ENCODE data around the gene RBAK. TPM values are rescaled to one million over a fixed set of nuclear protein-coding genes. Genes with fewer than 3 reads are reported as not detected.
"Not testable (repeated sequence)": the region's sequence is repeated elsewhere in the genome, so short reads cannot be mapped to it uniquely, and the experiment has no call there.

Gene RBAK
- total RNA-seq, 1 donor from 2014 or later: 16.4 TPM

DNA sequence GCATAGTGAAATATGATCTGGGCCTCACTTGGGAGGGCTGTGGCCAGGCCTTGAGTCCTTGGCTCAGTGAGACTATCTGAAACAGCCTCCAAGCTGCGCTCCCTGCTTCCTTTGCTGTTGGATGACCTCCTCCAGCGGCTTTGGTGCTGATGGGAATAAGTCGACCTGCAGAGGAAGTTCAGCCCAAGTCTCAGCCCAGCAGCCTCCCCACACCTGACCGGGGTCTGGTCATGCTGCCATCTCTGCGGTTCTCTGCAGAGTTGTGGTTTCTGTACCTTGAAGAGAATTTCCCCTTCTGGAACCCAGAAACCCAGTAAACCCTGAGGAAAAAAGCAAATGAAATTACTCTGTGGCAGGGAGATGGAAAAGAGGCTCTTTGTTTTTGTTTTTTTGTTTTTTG is 4.6 kb upstream of the RBAK start:
- Mint-ChIP-seq H3K4me3 (ENCODE audit: unreplicated experiment) (no peak overlapping the region), H3K27me3 (ENCODE audit: unreplicated experiment) (peaks cover 10% of the 10 kb centered on the region), H3K36me3 (ENCODE audit: low read depth, unreplicated experiment) (peaks cover 11% of the 10 kb centered on the region), H3K4me1 (ENCODE audit: unreplicated experiment) (peaks cover 4% of the 10 kb centered on the region), H3K27ac (ENCODE audit: unreplicated experiment) (no peak overlapping the region), H3K9me3 (ENCODE audit: unreplicated experiment) (no peaks in the 10 kb centered on the region)
- DNase-seq (ENCODE audit: low spot score): no peak
- TF ChIP-seq CTCF (IDR thresholded peaks at IDR 0.05; ENCODE audit: unreplicated experiment): no peak

DNA sequence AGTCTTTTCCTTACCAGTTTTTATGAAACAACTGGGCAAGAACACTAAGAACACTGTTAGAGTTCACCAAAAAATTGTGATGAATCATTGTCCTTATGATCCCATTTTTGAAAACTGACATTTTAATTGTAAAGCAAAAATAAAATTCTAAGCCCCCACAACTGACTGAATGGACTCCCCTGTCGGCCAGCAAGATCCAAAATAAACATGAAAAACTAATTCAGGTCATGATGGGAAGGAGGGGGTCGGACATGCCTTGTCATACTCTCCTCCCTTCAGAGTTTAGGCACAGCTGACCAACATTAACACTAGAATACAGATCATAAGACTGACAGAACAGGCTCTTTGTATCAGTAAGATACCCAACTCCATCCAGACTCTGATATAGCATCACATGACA is 2.0 kb upstream of the RBAK start:
- H3K27me3 Mint-ChIP-seq (ENCODE audit: unreplicated experiment): peaks cover 7% of the 10 kb centered on the region
- H3K36me3 Mint-ChIP-seq (ENCODE audit: low read depth, unreplicated experiment): peaks cover 8% of the 10 kb centered on the region
- no peak overlapping the region for H3K27ac Mint-ChIP-seq (ENCODE audit: unreplicated experiment)
- DNase-seq (ENCODE audit: low spot score): no peak
- H3K9me3 Mint-ChIP-seq (ENCODE audit: unreplicated experiment): no peaks in the 10 kb centered on the region
- no peak for TF ChIP-seq CTCF (IDR thresholded peaks at IDR 0.05; ENCODE audit: unreplicated experiment)
- H3K4me1 Mint-ChIP-seq (ENCODE audit: unreplicated experiment): peaks cover 8% of the 10 kb centered on the region
- H3K4me3 Mint-ChIP-seq (ENCODE audit: unreplicated experiment): no peak overlapping the region

DNA sequence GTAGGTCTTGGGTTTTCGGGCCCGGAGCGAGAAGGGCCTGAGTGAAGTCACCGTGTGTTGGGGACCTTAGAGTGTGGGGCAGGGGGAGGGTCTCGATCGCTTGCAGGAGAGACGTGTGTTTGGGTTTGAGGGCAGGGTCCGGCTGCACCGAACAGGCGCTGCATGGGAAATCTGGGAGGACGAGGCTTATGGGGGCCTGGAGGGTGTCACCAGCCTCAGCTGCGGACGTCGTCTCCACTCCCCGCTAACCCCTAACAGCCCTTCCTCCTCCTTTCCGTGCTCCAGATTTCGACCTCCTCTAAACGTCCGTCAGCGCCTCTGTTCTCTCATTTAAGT is 705 bp downstream of the RBAK start:
- Mint-ChIP-seq H3K36me3 (ENCODE audit: low read depth, unreplicated experiment) (peaks cover 30% of the 10 kb centered on the region), H3K4me3 (ENCODE audit: unreplicated experiment) (peak overlapping the region; percentile 97)
- not testable (repeated sequence) for H3K27ac Mint-ChIP-seq (ENCODE audit: unreplicated experiment); H3K27me3 Mint-ChIP-seq (ENCODE audit: unreplicated experiment); H3K4me1 Mint-ChIP-seq (ENCODE audit: unreplicated experiment); DNase-seq (ENCODE audit: low spot score); H3K9me3 Mint-ChIP-seq (ENCODE audit: unreplicated experiment)

- not testable (repeated sequence) for DNase-seq (ENCODE audit: low spot score); H3K4me1 Mint-ChIP-seq (ENCODE audit: unreplicated experiment); H3K27ac Mint-ChIP-seq (ENCODE audit: unreplicated experiment); H3K9me3 Mint-ChIP-seq (ENCODE audit: unreplicated experiment); H3K27me3 Mint-ChIP-seq (ENCODE audit: unreplicated experiment)
- peaks cover 38% of the 10 kb centered on the region for H3K36me3 Mint-ChIP-seq (ENCODE audit: low read depth, unreplicated experiment)
- H3K4me3 Mint-ChIP-seq (ENCODE audit: unreplicated experiment): peak overlapping the region; percentile 97
Measured at GRCh38 chr7:5047127-5047526, 1.5 kb downstream of the RBAK start.

- H3K36me3 Mint-ChIP-seq (ENCODE audit: low read depth, unreplicated experiment): peaks cover 66% of the 10 kb centered on the region
- peaks cover 12% of the 10 kb centered on the region for H3K9me3 Mint-ChIP-seq (ENCODE audit: unreplicated experiment)
- peaks cover 2% of the 10 kb centered on the region for H3K27me3 Mint-ChIP-seq (ENCODE audit: unreplicated experiment)
Measured at GRCh38 chr7:5050676-5051075, 5.0 kb downstream of the RBAK start.

GRCh38 chr7:5051731-5052130 is 6.1 kb downstream of the RBAK start:
- not testable (repeated sequence) for DNase-seq (ENCODE audit: low spot score); H3K27ac Mint-ChIP-seq (ENCODE audit: unreplicated experiment); H3K4me1 Mint-ChIP-seq (ENCODE audit: unreplicated experiment); H3K27me3 Mint-ChIP-seq (ENCODE audit: unreplicated experiment)
- Mint-ChIP-seq H3K9me3 (ENCODE audit: unreplicated experiment) (peaks cover 12% of the 10 kb centered on the region), H3K4me3 (ENCODE audit: unreplicated experiment) (peak overlapping the region; percentile 4), H3K36me3 (ENCODE audit: low read depth, unreplicated experiment) (peaks cover 75% of the 10 kb centered on the region)

More at GRCh38 chr7:5050676-5051075, 5.0 kb downstream of the RBAK start:
- Mint-ChIP-seq H3K27ac (ENCODE audit: unreplicated experiment) (no peak overlapping the region), H3K4me3 (ENCODE audit: unreplicated experiment) (peak overlapping the region; percentile 85), H3K4me1 (ENCODE audit: unreplicated experiment) (peaks cover 4% of the 10 kb centered on the region)
- no peak for TF ChIP-seq CTCF (IDR thresholded peaks at IDR 0.05; ENCODE audit: unreplicated experiment)
- DNase-seq (ENCODE audit: low spot score): no peak

DNA sequence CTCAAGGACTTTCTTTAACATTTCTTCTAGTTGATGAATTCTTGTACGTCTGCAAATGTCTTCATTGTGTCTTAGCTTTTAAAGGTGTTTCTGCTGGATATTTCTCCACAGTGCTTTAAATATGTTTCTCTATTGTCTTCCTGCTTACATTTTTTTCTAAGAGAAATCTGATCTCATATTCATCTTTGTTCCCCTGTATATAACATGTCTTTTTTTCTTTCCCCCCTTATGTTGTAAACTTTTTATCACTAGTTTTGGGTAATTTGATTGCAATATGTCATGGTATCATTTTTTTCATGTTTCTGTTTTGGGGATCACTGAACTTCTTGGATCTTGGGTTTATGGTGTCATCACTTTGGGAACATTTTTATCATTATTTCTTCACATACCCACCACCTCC is 7.5 kb downstream of the RBAK start:
- no peak for DNase-seq (ENCODE audit: low spot score)
- Mint-ChIP-seq H3K4me1 (ENCODE audit: unreplicated experiment) (no peaks in the 10 kb centered on the region), H3K4me3 (ENCODE audit: unreplicated experiment) (peak overlapping the region; percentile 61), H3K9me3 (ENCODE audit: unreplicated experiment) (peaks cover 15% of the 10 kb centered on the region), H3K27ac (ENCODE audit: unreplicated experiment) (no peak overlapping the region), H3K36me3 (ENCODE audit: low read depth, unreplicated experiment) (peaks cover 89% of the 10 kb centered on the region), H3K27me3 (ENCODE audit: unreplicated experiment) (no peaks in the 10 kb centered on the region)
- no peak for TF ChIP-seq CTCF (IDR thresholded peaks at IDR 0.05; ENCODE audit: unreplicated experiment)

Data from endothelial cell (in vitro differentiated cells).